SK-N-SH treated with all-trans-retinoic acid at 6 μM for 48 hours (cell line): ENCODE measurements around the gene RPLP1.

ENCODE experiments used
- ATAC-seq: fragments of 200-7000 bp; cut with Tn5 transposase; 3 replicates; pipeline ENCODE4 v1.9.1; 2020; ENCODE audit warnings: mild to moderate bottlenecking, moderate library complexity
- ARNTL ChIP-seq: fragments of 450-650 bp; formaldehyde crosslinking; IDR thresholded peaks from 2 replicates; pipeline ENCODE4 v1.5.0; 2020; ENCODE audit warnings: low read depth, mild to moderate bottlenecking, moderate library complexity, borderline replicate concordance
- BACH2 ChIP-seq: fragments of 250-450 bp; sonication (Bioruptor Pico); IDR thresholded peaks from 2 replicates; pipeline ENCODE4 v1.9.0; 2021; ENCODE audit warnings: mild to moderate bottlenecking, borderline replicate concordance
- CSDC2 ChIP-seq: fragments of 250-450 bp; sonication (Bioruptor Pico); IDR thresholded peaks from 2 replicates; pipeline ENCODE4 v1.5.0; 2020; ENCODE audit warnings: mild to moderate bottlenecking, moderate library complexity
- CSRNP3 ChIP-seq: fragments of 250-450 bp; sonication (Bioruptor Pico); IDR thresholded peaks from 2 replicates; pipeline ENCODE4 v1.5.1; 2021; ENCODE audit warnings: mild to moderate bottlenecking, moderate library complexity
- ESRRG ChIP-seq: fragments of 250-450 bp; sonication (Bioruptor Pico); IDR thresholded peaks from 2 replicates; pipeline ENCODE4 v1.6.1; 2021; ENCODE audit warnings: mild to moderate bottlenecking
- GLIS3 ChIP-seq: fragments of 250-450 bp; sonication (Bioruptor Pico); IDR thresholded peaks from 2 replicates; pipeline ENCODE4 v1.5.0; 2020; ENCODE audit warnings: mild to moderate bottlenecking, moderate library complexity
- ISL1 ChIP-seq: fragments of 250-450 bp; sonication (Bioruptor Pico); IDR thresholded peaks from 2 replicates; pipeline ENCODE4 v2.1.2; 2022; ENCODE audit warnings: mild to moderate bottlenecking, moderate library complexity
- OSR1 ChIP-seq: fragments of 250-450 bp; sonication (Bioruptor Pico); IDR thresholded peaks from 2 replicates; pipeline ENCODE4 v1.8.0; 2022; ENCODE audit warnings: moderate library complexity, mild to moderate bottlenecking, inconsistent platforms
- POU6F1 ChIP-seq: fragments of 250-450 bp; sonication (Bioruptor Pico); IDR thresholded peaks from 2 replicates; pipeline ENCODE4 v1.8.0; 2021; ENCODE audit warnings: low read depth, mild to moderate bottlenecking, moderate library complexity, borderline replicate concordance
- PPARA ChIP-seq: fragments of 250-450 bp; sonication (Bioruptor Pico); IDR thresholded peaks from 2 replicates; pipeline ENCODE4 v1.5.0; 2020; ENCODE audit warnings: mild to moderate bottlenecking, borderline replicate concordance
- SNAI2 ChIP-seq: fragments of 250-450 bp; sonication (Bioruptor Pico); IDR thresholded peaks from 2 replicates; pipeline ENCODE4 v1.5.0; 2020; ENCODE audit warnings: mild to moderate bottlenecking, moderate library complexity
- TCF4 ChIP-seq: fragments of 250-450 bp; sonication (Bioruptor Pico); IDR thresholded peaks from 2 replicates; pipeline ENCODE4 v1.8.0; 2021; ENCODE audit warnings: mild to moderate bottlenecking, moderate library complexity, borderline replicate concordance
- TOX ChIP-seq: fragments of 250-450 bp; sonication (Bioruptor Pico); IDR thresholded peaks from 2 replicates; pipeline ENCODE4 v1.8.0; 2021; ENCODE audit warnings: mild to moderate bottlenecking, moderate library complexity, borderline replicate concordance
- TSHZ2 ChIP-seq: fragments of 250-450 bp; sonication (Bioruptor Pico); IDR thresholded peaks from 2 replicates; pipeline ENCODE4 v1.5.0; 2020; ENCODE audit warnings: mild to moderate bottlenecking, moderate library complexity
- ZC3H10 ChIP-seq: fragments of 250-450 bp; sonication (Bioruptor Pico); IDR thresholded peaks from 2 replicates; pipeline ENCODE4 v1.5.1; 2021; ENCODE audit warnings: mild to moderate bottlenecking, moderate library complexity
- ZFP3 ChIP-seq: fragments of 250-450 bp; sonication (Bioruptor Pico); IDR thresholded peaks from 2 replicates; pipeline ENCODE4 v1.5.0; 2020; ENCODE audit warnings: mild to moderate bottlenecking, moderate library complexity
- ZFP30 ChIP-seq: fragments of 450-650 bp; formaldehyde crosslinking; IDR thresholded peaks from 2 replicates; pipeline ENCODE4 v1.5.0; 2022; ENCODE audit warnings: mild to moderate bottlenecking, moderate library complexity
- ZNF565 ChIP-seq: fragments of 450-650 bp; formaldehyde crosslinking; conservative IDR thresholded peaks from 2 replicates; pipeline ENCODE4 v1.5.0; 2020; ENCODE audit warnings: low read depth, mild to moderate bottlenecking, moderate library complexity
- ZNF70 ChIP-seq: fragments of 450-650 bp; formaldehyde crosslinking; IDR thresholded peaks from 2 replicates; pipeline ENCODE4 v1.5.0; 2020; ENCODE audit warnings: mild to moderate bottlenecking, moderate library complexity
- ZNF8 ChIP-seq: fragments of 450-650 bp; formaldehyde crosslinking; IDR thresholded peaks from 2 replicates; pipeline ENCODE4 v1.5.0; 2020; ENCODE audit warnings: mild to moderate bottlenecking, moderate library complexity
- TF ChIP-seq, protein P1 (sequence below): fragments of 250-450 bp; sonication (Bioruptor Pico); IDR thresholded peaks from 2 replicates; pipeline ENCODE4 v1.8.0; 2020; ENCODE audit warnings: mild to moderate bottlenecking, moderate library complexity, borderline replicate concordance
- TF ChIP-seq, protein P2 (sequence below): fragments of 250-450 bp; sonication (Bioruptor Pico); IDR thresholded peaks from 2 replicates; pipeline ENCODE4 v1.5.1; 2020; ENCODE audit warnings: low read depth, mild to moderate bottlenecking, moderate library complexity

Gene RPLP1

GRCh38 chr15:69465253-69465652 is 12.6 kb downstream of the RPLP1 start:
- TF ChIP-seq ZFP3 (no peak), TSHZ2 (CRISPR knock-in tag) (no peak), ZC3H10 (CRISPR knock-in tag) (no peak), ESRRG (CRISPR knock-in tag) (no peak), BACH2 (CRISPR knock-in tag) (no peak), PPARA (no peak), TCF4 (no peak), ZFP30 (CRISPR knock-in tag) (no peak), ZNF70 (CRISPR knock-in tag) (no peak), ZNF8 (no peak), ISL1 (CRISPR knock-in tag) (no peak), GLIS3 (CRISPR knock-in tag) (no peak), CSDC2 (CRISPR knock-in tag) (no peak), ARNTL (CRISPR knock-in tag) (no peak), TOX (CRISPR knock-in tag) (no peak), CSRNP3 (no peak)
- TF ChIP-seq, protein P1, sequence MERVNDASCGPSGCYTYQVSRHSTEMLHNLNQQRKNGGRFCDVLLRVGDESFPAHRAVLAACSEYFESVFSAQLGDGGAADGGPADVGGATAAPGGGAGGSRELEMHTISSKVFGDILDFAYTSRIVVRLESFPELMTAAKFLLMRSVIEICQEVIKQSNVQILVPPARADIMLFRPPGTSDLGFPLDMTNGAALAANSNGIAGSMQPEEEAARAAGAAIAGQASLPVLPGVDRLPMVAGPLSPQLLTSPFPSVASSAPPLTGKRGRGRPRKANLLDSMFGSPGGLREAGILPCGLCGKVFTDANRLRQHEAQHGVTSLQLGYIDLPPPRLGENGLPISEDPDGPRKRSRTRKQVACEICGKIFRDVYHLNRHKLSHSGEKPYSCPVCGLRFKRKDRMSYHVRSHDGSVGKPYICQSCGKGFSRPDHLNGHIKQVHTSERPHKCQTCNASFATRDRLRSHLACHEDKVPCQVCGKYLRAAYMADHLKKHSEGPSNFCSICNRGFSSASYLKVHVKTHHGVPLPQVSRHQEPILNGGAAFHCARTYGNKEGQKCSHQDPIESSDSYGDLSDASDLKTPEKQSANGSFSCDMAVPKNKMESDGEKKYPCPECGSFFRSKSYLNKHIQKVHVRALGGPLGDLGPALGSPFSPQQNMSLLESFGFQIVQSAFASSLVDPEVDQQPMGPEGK = no peak
- TF ChIP-seq, protein P2, sequence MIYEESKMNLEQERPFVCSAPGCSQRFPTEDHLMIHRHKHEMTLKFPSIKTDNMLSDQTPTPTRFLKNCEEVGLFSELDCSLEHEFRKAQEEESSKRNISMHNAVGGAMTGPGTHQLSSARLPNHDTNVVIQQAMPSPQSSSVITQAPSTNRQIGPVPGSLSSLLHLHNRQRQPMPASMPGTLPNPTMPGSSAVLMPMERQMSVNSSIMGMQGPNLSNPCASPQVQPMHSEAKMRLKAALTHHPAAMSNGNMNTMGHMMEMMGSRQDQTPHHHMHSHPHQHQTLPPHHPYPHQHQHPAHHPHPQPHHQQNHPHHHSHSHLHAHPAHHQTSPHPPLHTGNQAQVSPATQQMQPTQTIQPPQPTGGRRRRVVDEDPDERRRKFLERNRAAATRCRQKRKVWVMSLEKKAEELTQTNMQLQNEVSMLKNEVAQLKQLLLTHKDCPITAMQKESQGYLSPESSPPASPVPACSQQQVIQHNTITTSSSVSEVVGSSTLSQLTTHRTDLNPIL = no peak
- ATAC-seq = no peak

- no peak for ATAC-seq
- TF ChIP-seq GLIS3 (CRISPR knock-in tag) = no peak
- no peak for TF ChIP-seq OSR1 (CRISPR knock-in tag)
- TF ChIP-seq, protein P1 = no peak
- TF ChIP-seq, protein P2 = no peak
- TF ChIP-seq, all 23 proteins: peak for 0
Observed at GRCh38 chr15:69466733-69467132, 14.1 kb downstream of the RPLP1 start.

DNA sequence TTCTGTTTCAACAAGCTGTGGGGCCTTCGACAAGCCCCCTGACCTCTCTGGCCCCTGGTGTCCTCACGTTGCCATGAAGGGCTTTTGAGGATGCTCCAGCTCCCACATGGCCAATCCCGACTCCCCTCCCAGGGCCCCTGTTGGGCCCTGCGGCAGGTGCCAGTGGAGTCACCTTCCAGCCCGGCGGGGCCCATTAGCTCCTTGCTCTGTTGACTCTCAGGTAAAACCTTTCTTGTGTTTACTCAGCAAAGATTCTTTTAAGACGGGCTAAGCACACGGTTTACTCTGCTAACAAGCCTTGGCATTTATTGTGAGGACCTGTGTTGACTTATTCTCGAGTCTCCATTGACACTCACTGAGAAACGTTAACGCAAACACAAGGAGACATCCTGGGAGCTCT is 15.0 kb downstream of the RPLP1 start:
- no peak for ATAC-seq
- no peak for TF ChIP-seq BACH2 (CRISPR knock-in tag)
- no peak for TF ChIP-seq POU6F1 (CRISPR knock-in tag)
- no peak for TF ChIP-seq TCF4
- TF ChIP-seq ZFP3 = no peak
- no peak for TF ChIP-seq GLIS3 (CRISPR knock-in tag)
- TF ChIP-seq CSDC2 (CRISPR knock-in tag) = no peak
- no peak for TF ChIP-seq ZC3H10 (CRISPR knock-in tag)
- TF ChIP-seq ZFP30 (CRISPR knock-in tag) = no peak
- no peak for TF ChIP-seq TSHZ2 (CRISPR knock-in tag)
- no peak for TF ChIP-seq ZNF70 (CRISPR knock-in tag)
- TF ChIP-seq ISL1 (CRISPR knock-in tag) = no peak
- no peak for TF ChIP-seq ZNF565
- no peak for TF ChIP-seq SNAI2 (CRISPR knock-in tag)
